ELF-1 (cell line): ENCODE results near the gene GRK5.
A peak's percentile ranks its signal among the peaks of the same experiment; 100 is the strongest.

Experiments
- DNase-seq: peaks from one replicate; pipeline ENCODE4 v3.0.0-alpha.2; 2016; ENCODE audit warnings: low read depth, low spot score

GRK5 gene

DNA sequence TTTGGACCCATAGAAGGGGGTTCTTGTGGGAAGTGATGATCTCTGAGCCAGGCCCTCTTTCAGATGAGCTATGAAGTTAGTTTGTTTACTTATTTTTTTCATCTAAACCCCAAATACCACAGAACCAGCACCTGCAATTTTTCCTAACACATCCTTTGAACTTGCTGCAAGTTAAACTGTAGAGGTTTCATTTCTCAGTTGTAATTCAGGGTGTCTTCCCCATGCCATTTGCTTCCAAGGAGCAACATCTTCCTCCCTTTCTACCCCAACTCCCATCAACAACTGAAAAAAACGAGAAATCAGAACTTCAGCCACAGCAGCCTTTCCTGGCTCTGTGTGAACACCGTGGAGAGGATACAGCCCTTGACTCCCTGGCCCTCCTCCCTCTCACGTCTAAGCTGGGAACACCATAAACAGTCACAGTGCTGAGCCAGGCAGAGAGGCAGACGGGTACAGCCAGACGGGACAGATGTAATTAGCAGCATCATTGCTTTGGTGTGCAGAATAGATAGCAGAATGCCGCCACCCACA, 271.5 kb downstream of the GRK5 start:
- peak; percentile 23 for DNase-seq

- DNase-seq, result peak; percentile 79
These were observed 272.2 kb downstream of the GRK5 start for GRCh38 chr10:119479532-119479931.

DNA sequence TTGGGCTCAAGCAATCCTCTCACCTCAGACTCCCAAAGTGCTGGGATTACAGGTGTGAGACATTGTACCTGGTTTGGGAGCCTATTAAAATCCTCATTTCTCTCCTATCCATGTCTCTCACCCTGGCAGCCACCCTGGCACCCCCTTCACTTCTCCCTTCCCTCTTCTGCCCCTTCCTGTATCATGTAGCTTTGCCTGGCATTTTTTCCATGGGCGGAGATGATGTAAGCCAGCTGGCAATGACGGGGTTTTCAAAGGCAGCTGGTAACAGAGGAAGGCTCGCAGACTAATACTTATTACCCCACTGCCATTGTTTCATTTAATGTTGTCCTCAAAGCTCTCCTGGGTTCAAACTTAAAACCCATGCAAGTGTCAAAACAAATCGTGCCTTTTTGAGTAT, 273.3 kb downstream of the GRK5 start:
- DNase-seq, result no peak

DNA sequence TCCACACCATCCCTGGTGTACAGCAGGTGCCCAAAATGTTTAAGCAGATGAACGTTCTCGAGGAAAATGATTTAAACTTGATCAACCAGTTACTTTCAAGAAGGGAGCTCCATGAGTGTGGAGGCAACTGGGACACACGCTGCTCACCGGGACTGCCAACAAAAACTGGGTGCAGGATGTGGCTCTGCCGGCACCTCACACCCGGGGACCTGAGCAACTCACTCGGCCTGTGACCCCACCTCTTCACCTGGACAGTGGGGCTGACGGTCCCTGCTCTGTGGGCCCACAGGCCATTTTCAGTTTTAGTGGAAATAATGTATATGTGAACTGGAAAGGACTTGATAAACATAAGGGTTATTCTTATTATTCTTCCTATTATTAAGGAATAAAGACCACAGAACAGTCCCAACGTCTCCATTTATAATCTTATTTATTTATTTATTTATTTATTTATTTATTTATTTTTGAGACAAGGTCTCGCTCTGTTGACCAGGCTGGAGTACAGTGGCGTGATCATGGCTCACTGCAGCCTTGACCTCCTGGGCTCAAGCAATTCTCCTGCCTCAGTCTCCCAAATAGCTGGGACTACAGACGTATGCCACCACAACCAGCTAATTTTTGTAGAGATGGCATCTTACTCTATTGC, 274.5 kb downstream of the GRK5 start:
- DNase-seq, result no peak

DNA sequence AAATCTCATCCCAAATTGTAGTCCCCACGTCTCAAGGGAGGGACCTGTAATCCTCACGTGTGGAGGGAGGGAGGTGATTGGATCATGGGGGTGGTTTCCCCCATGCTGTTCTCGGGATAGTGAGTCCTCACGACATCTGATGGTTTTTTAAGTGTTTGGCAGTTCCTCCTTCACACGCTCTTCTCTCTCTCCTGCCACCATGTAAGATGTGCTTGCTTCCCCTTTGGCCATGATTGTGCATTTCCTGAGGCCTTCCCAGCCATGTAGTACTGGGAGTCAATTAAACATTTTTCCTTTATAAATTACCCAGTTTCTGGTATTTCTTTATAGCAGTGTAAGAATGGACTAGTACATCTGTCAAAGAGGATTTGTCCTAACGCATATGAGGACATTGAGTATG, 275.6 kb downstream of the GRK5 start:
- DNase-seq, result no peak

GRCh38 chr10:119483839-119484238, 276.5 kb downstream of the GRK5 start:
- DNase-seq, result no peak

GRCh38 chr10:119488675-119489074, 281.3 kb downstream of the GRK5 start:
- DNase-seq, result no peak

GRCh38 chr10:119489991-119490326, 282.6 kb downstream of the GRK5 start:
- no peak for DNase-seq

GRCh38 chr10:119491966-119492757, 284.8 kb downstream of the GRK5 start:
- no peak for DNase-seq

- no peak for DNase-seq
These were observed 285.8 kb downstream of the GRK5 start for GRCh38 chr10:119493155-119493554.

DNA sequence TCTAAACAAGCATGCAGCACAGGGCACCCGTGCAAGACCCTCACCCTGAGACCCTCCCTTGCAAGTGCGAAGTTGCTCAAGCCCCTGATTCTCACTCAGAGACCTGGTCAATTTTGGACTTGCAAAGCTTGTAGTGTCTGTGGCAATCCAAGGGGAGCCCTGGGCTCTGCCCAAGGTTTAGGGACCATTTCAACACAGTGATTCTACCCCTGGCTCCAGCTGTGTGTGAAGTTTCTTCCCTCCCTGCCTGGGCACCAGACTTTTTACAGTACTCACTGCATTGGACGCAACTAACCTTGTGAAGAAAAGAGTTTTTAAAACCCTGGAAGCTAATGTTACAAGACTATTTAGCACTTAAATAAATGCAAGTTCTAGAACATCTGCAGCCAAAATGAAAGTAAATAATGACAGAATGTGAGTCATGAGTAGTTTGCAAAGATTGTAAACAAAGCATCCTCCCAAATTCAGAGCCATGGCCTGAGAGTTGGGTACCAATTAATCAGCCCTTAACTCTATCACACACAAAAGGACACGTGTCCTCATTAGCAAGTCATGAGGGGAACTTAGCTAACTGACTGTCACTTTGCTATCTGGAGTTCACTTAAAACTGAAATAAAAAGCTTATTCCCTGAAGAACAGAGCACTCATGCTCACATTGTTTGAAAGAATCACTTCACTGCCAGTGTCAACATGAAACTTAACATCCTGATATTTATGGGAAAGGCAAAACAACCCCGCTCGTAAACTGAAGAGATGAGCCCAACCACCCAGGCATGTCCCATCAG, 287.1 kb downstream of the GRK5 start:
- no peak for DNase-seq

- no peak for DNase-seq
These were observed 287.7 kb downstream of the GRK5 start for GRCh38 chr10:119495021-119495505.

GRCh38 chr10:119495545-119495944, 288.2 kb downstream of the GRK5 start:
- DNase-seq, result no peak

- peak; percentile 22 for DNase-seq
These were observed 288.9 kb downstream of the GRK5 start for GRCh38 chr10:119496273-119496672.

- DNase-seq, result no peak
These were observed 289.9 kb downstream of the GRK5 start for GRCh38 chr10:119497243-119497642.

GRCh38 chr10:119498889-119499676, 291.7 kb downstream of the GRK5 start:
- no peak for DNase-seq

DNA sequence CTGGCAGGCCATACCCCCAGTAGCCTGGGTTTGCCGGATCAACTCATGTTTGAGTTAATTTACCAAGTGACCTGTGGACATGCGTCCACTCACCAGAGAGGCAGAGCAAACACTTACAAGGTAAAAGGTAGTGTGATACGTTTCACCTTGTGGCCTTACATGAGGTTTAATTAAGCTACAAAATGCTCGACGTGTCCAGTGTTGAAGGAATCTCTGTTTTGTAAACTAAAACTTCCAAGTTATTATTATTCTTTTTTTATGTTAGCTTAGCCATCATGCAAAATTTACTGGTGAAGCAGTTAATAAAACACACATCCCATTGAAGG, 292.3 kb downstream of the GRK5 start:
- DNase-seq, result no peak

- DNase-seq, result no peak
These were observed 292.9 kb downstream of the GRK5 start for GRCh38 chr10:119500123-119500795.

DNA sequence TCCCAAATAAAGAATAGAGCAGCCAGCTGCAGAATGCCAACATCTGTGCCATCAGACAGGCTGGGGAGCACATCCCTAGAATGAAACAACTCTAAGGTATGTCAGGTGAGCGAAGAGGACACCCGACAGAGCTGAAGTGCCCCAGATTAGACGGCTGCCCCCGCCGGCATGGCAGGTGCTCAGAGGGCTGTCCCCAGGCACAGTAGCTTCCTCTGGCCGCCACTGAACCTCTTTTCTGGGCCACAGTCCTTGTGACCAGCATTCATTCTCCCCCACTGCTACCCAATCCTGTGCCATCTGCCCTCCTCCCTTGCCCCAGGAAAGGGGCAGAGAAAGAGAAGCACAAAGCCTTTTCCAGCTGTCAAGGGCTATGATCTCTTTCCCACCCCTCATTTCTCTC, 293.4 kb downstream of the GRK5 start:
- DNase-seq, result no peak

GRCh38 chr10:119501690-119502089, 294.3 kb downstream of the GRK5 start:
- no peak for DNase-seq

GRCh38 chr10:119502209-119502608, 294.8 kb downstream of the GRK5 start:
- DNase-seq, result no peak
